Measurements from ENCODE around the gene PHLPP2. TPM values are rescaled to one million over a fixed set of nuclear protein-coding genes. Genes with fewer than 3 reads are reported as not detected.

PHLPP2 gene
- total RNA-seq, 1 experiment from 2014 or later = 13.1 TPM

- TF ChIP-seq POLR2AphosphoS5 (IDR thresholded peaks at IDR 0.05; ENCODE audit: low read depth, low read length) = no peak
- no peak for TF ChIP-seq REST (IDR thresholded peaks at IDR 0.05; ENCODE audit: insufficient read depth in 1 of 2, low read depth in 2 of 2, low read length in 1 of 2)
- peak; percentile 94 for TF ChIP-seq CTCF (IDR thresholded peaks at IDR 0.05)
- TF ChIP-seq SIN3A (IDR thresholded peaks at IDR 0.05; ENCODE audit: borderline replicate concordance, insufficient read depth, low read depth, low read length) = no peak
- DNase-seq (ENCODE audit: low read depth, low spot score) = peak; percentile 39
- in situ Hi-C loops (cut with HindIII; ENCODE audit: low pct_unique_long_range_greater_than_20kb, low sequenced_read_pairs) (no loop called here), intact Hi-C loops (cut with micrococcal nuclease; ENCODE audit: unreplicated experiment) (loop anchor here (5.0 kb wide), 1 partner anchor 44 kb away; no protein-coding TSS in a partner anchor)
- Histone ChIP-seq H3K36me3 (ENCODE audit: control insufficient read depth, insufficient read depth, low read length) (no peaks in the 10 kb centered on the region), H3K27ac (ENCODE audit: low read length) (no peak overlapping the region), H3K4me3 (ENCODE audit: low read depth in 2 of 2, low read length in 2 of 2) (no peak overlapping the region), H3K9me3 (ENCODE audit: control insufficient read depth, insufficient read depth, low read depth, low read length) (no peaks in the 10 kb centered on the region), H3K4me1 (ENCODE audit: control insufficient read depth, insufficient read depth, low read length) (no peaks in the 10 kb centered on the region), H3K27me3 (ENCODE audit: control insufficient read depth, insufficient read depth, low read length) (no peaks in the 10 kb centered on the region; the same call in 1 of the 2 replicates)
- POLR2A ChIA-PET = interaction anchor here (0.6 kb wide), 2 partner anchors 9 to 203 kb away, joined by 3 read pairs; no protein-coding TSS in a partner anchor
- no TSS peak for BruUV-seq (replicated peaks)
- ATAC-seq = peak; percentile 96
- CTCF ChIA-PET = interaction anchor here (0.5 to 1.9 kb wide), 8 partner anchors 17 to 272 kb away, joined by 3 to 17 read pairs (median 4); partner anchors contain the start of gene TAT
Measured at GRCh38 chr16:71610936-71611871, 113.3 kb downstream of the PHLPP2 start.

GRCh38 chr16:71610447-71610846 is 114.1 kb downstream of the PHLPP2 start:
- H3K4me1 ChIP-seq (ENCODE audit: control insufficient read depth, insufficient read depth, low read length) = no peaks in the 10 kb centered on the region
- no peaks in the 10 kb centered on the region for H3K9me3 ChIP-seq (ENCODE audit: control insufficient read depth, insufficient read depth, low read depth, low read length)
- TF ChIP-seq CTCF (IDR thresholded peaks at IDR 0.05) (no peak), POLR2AphosphoS5 (IDR thresholded peaks at IDR 0.05; ENCODE audit: low read depth, low read length) (no peak), SIN3A (IDR thresholded peaks at IDR 0.05; ENCODE audit: borderline replicate concordance, insufficient read depth, low read depth, low read length) (no peak)
- no peak overlapping the region for H3K4me3 ChIP-seq (ENCODE audit: low read depth in 2 of 2, low read length in 2 of 2)
- no peak for DNase-seq (ENCODE audit: low read depth, low spot score)
- intact Hi-C loops (cut with micrococcal nuclease; ENCODE audit: unreplicated experiment) = loop anchor here (5.0 kb wide), 1 partner anchor 43 kb away; no protein-coding TSS in a partner anchor
- no peak for ATAC-seq
- ChIA-PET CTCF (interaction anchor here (0.6 to 1.9 kb wide), 7 partner anchors 34 to 273 kb away, joined by 3 to 17 read pairs (median 4); partner anchors contain the start of gene TAT), POLR2A (interaction anchor here (0.6 kb wide), 2 partner anchors 10 to 202 kb away, joined by 3 read pairs; no protein-coding TSS in a partner anchor)
- H3K27ac ChIP-seq (ENCODE audit: low read length) = no peak overlapping the region
- in situ Hi-C loops (cut with HindIII; ENCODE audit: low pct_unique_long_range_greater_than_20kb, low sequenced_read_pairs) = no loop called here
- H3K36me3 ChIP-seq (ENCODE audit: control insufficient read depth, insufficient read depth, low read length) = no peaks in the 10 kb centered on the region
- BruUV-seq (replicated peaks) = no TSS peak
- H3K27me3 ChIP-seq (ENCODE audit: control insufficient read depth, insufficient read depth, low read length) = no peaks in the 10 kb centered on the region; the same call in 1 of the 2 replicates

Measured in Panc1 (cell line).